Fibroblast of peridontal ligament (primary cell): Measurements from ENCODE around the gene ANKRD39.

ENCODE experiments used
- DNase-seq: peaks from one replicate; pipeline ENCODE4 v3.0.0-alpha.2; 2010; ENCODE audit errors: extremely low read depth

Gene ANKRD39

GRCh38 chr2:96887493-96888012 is 29.7 kb upstream of the ANKRD39 start:
- DNase-seq: no peak

GRCh38 chr2:96885432-96886347 is 27.9 kb upstream of the ANKRD39 start:
- no peak for DNase-seq

- DNase-seq: no peak
These were observed 26.7 kb upstream of the ANKRD39 start for GRCh38 chr2:96884299-96885094.

- DNase-seq: no peak
These were observed 25.5 kb upstream of the ANKRD39 start for GRCh38 chr2:96883306-96883705.

- no peak for DNase-seq
These were observed 25.1 kb upstream of the ANKRD39 start for GRCh38 chr2:96882906-96883305.

GRCh38 chr2:96882230-96882629 is 24.4 kb upstream of the ANKRD39 start:
- DNase-seq: no peak

GRCh38 chr2:96881349-96882195 is 23.8 kb upstream of the ANKRD39 start:
- DNase-seq: no peak

- DNase-seq: no peak
These were observed 23.1 kb upstream of the ANKRD39 start for GRCh38 chr2:96880891-96881273.

- no peak for DNase-seq
These were observed 21.8 kb upstream of the ANKRD39 start for GRCh38 chr2:96879545-96880040.

- no peak for DNase-seq
These were observed 21.2 kb upstream of the ANKRD39 start for GRCh38 chr2:96878796-96879544.

GRCh38 chr2:96878171-96878570 is 20.4 kb upstream of the ANKRD39 start:
- DNase-seq: no peak

GRCh38 chr2:96877631-96878092 is 19.8 kb upstream of the ANKRD39 start:
- no peak for DNase-seq

GRCh38 chr2:96877042-96877451 is 19.2 kb upstream of the ANKRD39 start:
- DNase-seq: no peak

- peak; percentile 85 for DNase-seq
These were observed 18.6 kb upstream of the ANKRD39 start for GRCh38 chr2:96876269-96877041.

GRCh38 chr2:96875498-96876268 is 17.9 kb upstream of the ANKRD39 start:
- no peak for DNase-seq

GRCh38 chr2:96874198-96874831 is 16.5 kb upstream of the ANKRD39 start:
- DNase-seq: no peak

- no peak for DNase-seq
These were observed 15.9 kb upstream of the ANKRD39 start for GRCh38 chr2:96873651-96874096.

- no peak for DNase-seq
These were observed 15.0 kb upstream of the ANKRD39 start for GRCh38 chr2:96872591-96873349.
